ENCODE data around the gene NINL.

The NINL gene

GRCh38 chr20:25461786-25462545, 123.4 kb downstream of the NINL start:
- Histone ChIP-seq H3K36me3 (replicated peaks) (peaks cover 11% of the 10 kb centered on the region), H3K27ac (no peak overlapping the region), H3K27me3 (replicated peaks) (no peaks in the 10 kb centered on the region), H3K4me3 (ENCODE audit: low read depth, low read length) (no peak overlapping the region)
- no peak for DNase-seq
- in situ Hi-C loops (cut with HindIII; ENCODE audit: low pct_ligation_motif_present, low sequenced_read_pairs) = no loop called here
- no peak for TF ChIP-seq CTCF (IDR thresholded peaks at IDR 0.05; ENCODE audit: low read depth, low read length, missing control alignments)

- Histone ChIP-seq H3K4me3 (ENCODE audit: low read depth, low read length) (no peak overlapping the region), H3K27ac (no peak overlapping the region), H3K36me3 (replicated peaks) (peaks cover 7% of the 10 kb centered on the region), H3K27me3 (replicated peaks) (no peaks in the 10 kb centered on the region)
- TF ChIP-seq CTCF (IDR thresholded peaks at IDR 0.05; ENCODE audit: low read depth, low read length, missing control alignments) = no peak
- in situ Hi-C loops (cut with HindIII; ENCODE audit: low pct_ligation_motif_present, low sequenced_read_pairs) = no loop called here
- no peak for DNase-seq
These were observed 124.1 kb downstream of the NINL start for GRCh38 chr20:25461281-25461650.

- Histone ChIP-seq H3K36me3 (replicated peaks) (peaks cover 7% of the 10 kb centered on the region), H3K27ac (no peak overlapping the region), H3K27me3 (replicated peaks) (no peaks in the 10 kb centered on the region), H3K4me3 (ENCODE audit: low read depth, low read length) (no peak overlapping the region)
- TF ChIP-seq CTCF (IDR thresholded peaks at IDR 0.05; ENCODE audit: low read depth, low read length, missing control alignments) = no peak
- DNase-seq = no peak
- in situ Hi-C loops (cut with HindIII; ENCODE audit: low pct_ligation_motif_present, low sequenced_read_pairs) = no loop called here
These were observed 124.6 kb downstream of the NINL start for GRCh38 chr20:25460566-25461280.

- Histone ChIP-seq H3K4me3 (ENCODE audit: low read depth, low read length) (no peak overlapping the region), H3K36me3 (replicated peaks) (peaks cover 7% of the 10 kb centered on the region), H3K27ac (no peak overlapping the region), H3K27me3 (replicated peaks) (no peaks in the 10 kb centered on the region)
- in situ Hi-C loops (cut with HindIII; ENCODE audit: low pct_ligation_motif_present, low sequenced_read_pairs) = no loop called here
- TF ChIP-seq CTCF (IDR thresholded peaks at IDR 0.05; ENCODE audit: low read depth, low read length, missing control alignments) = no peak
- no peak for DNase-seq
These were observed 125.3 kb downstream of the NINL start for GRCh38 chr20:25459916-25460535.

- no peak for TF ChIP-seq CTCF (IDR thresholded peaks at IDR 0.05; ENCODE audit: low read depth, low read length, missing control alignments)
- DNase-seq = no peak
- in situ Hi-C loops (cut with HindIII; ENCODE audit: low pct_ligation_motif_present, low sequenced_read_pairs) = no loop called here
- Histone ChIP-seq H3K27ac (no peak overlapping the region), H3K36me3 (replicated peaks) (peaks cover 3% of the 10 kb centered on the region), H3K4me3 (ENCODE audit: low read depth, low read length) (no peak overlapping the region), H3K27me3 (replicated peaks) (no peaks in the 10 kb centered on the region)
These were observed 126.1 kb downstream of the NINL start for GRCh38 chr20:25459111-25459830.

All from brain microvascular endothelial cell (primary cell).